ENCODE data around the gene PEPD. TPM values are rescaled to one million over a fixed set of nuclear protein-coding genes. Genes with fewer than 3 reads are reported as not detected.

Gene PEPD
- total and polyA plus RNA-seq, 2 donors (not counting 3 experiments of a cell fraction or from before 2014, with no cell fraction given), result 73.7 to 126 TPM

DNA sequence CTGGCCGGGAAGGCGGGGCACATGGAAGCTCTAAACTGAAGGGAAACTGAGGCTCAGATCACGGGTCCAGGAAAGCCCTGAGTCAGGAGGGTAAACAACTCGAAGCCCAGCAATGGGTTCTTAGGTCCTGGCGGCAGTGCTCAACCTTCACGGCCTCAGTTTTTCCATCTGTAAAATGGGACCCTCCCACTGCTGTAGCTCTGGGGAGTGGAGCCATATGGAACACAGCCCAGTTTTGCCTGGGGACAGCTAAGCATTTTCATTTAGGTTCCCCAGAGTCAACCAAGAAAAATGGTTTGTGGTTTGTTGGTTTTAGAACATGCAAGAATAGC, 117.7 kb downstream of the PEPD start:
- DNase-seq (ENCODE audit: low read depth, low spot score), result no peak
- Histone ChIP-seq H3K79me2 (ENCODE audit: control insufficient read depth, insufficient read depth, low read length) (no peaks in the 10 kb centered on the region), H3K9me1 (replicated peaks; ENCODE audit: control insufficient read depth, extremely low read depth, insufficient read depth, low read length) (no peaks in the 10 kb centered on the region), H3K27me3 (ENCODE audit: control insufficient read depth in 2 of 2, insufficient read depth in 2 of 2, low read length in 2 of 2) (no peaks in the 10 kb centered on the region), H2AFZ (ENCODE audit: low read depth, low read length) (no peak overlapping the region), H3K4me2 (ENCODE audit: insufficient read depth, low read length) (no peak overlapping the region), H3K27ac (ENCODE audit: insufficient read depth, low read depth, low read length) (no peak overlapping the region), H3K9ac (replicated peaks; ENCODE audit: extremely low read depth, insufficient read depth, low read length) (no peak overlapping the region), H3K9me3 (replicated peaks; ENCODE audit: control insufficient read depth, insufficient read depth, low read length) (no peaks in the 10 kb centered on the region), H3K4me1 (ENCODE audit: control insufficient read depth, extremely low read depth, insufficient read depth, low read length) (no peaks in the 10 kb centered on the region), H4K20me1 (replicated peaks; ENCODE audit: control insufficient read depth, extremely low read depth, insufficient read depth, low read length) (no peaks in the 10 kb centered on the region), H3K36me3 (ENCODE audit: control insufficient read depth in 2 of 2, extremely low read depth in 1 of 2, insufficient read depth in 2 of 2, low read length in 2 of 2) (no peaks in the 10 kb centered on the region), H3K4me3 (replicated peaks in 1 of 3; ENCODE audit: insufficient read depth in 1 of 3, low read depth in 1 of 3, low read length in 3 of 3) (no peak overlapping the region)
- intact Hi-C loops (cut with micrococcal nuclease) (no loop called here), dilution Hi-C loops (cut with MboI; ENCODE audit: extremely low pct_ligation_motif_present, low sequenced_read_pairs) (no loop called here)
- ChIA-PET POLR2A (no interaction called here), CTCF (interaction anchor here (4.1 to 5.9 kb wide), 2 partner anchors 12 to 166 kb away, joined by 24 to 181 read pairs; no protein-coding TSS in a partner anchor)
- TF ChIP-seq EZH2 (IDR thresholded peaks at IDR 0.05; ENCODE audit: borderline replicate concordance, low read depth, low read length, severe bottlenecking), result no peak
- TF ChIP-seq JUN (IDR thresholded peaks at IDR 0.05; ENCODE audit: borderline replicate concordance, insufficient read depth, insufficient read length, low read depth), result no peak
- FAIRE-seq, result no peak
- no TSS peak for BruUV-seq (replicated peaks)

DNA sequence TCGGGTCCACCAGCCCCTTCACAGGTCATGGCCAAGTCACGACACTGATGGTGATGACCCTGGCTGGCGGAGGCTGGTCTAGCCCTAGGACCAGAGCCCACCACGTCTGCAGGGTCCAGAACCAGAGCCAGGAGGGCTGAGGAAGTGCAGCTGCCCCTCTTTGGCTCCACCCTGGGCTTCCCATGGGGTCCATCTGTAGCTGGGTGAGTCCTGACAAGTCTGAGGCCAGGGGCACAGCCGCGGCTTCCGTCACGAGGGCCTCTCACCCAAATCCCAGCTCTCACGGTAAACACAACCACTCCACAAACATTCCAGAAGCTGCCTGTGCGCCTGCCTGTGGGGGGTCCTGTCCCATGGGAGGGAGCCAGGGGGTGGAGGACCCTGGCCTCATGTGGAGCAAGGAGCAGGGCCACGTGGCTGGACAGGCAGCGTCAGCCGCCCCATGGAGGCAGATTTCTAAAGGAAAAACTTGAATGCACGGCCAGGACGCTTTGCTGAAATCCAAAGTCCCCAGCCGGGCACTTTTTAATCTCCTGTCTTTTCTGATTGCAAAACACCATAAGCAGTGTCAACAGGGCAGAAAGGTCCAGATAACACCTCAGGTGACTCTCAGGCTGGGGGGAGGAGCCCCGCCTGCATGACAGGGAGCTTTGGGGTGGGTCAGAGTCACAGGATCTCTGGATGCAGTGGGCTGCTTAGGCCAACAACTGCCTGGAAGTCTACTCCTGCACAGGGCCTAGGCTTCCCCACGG, 118.2 kb downstream of the PEPD start:
- DNase-seq (ENCODE audit: low read depth, low spot score), result no peak
- no peaks in the 10 kb centered on the region for H3K79me2 ChIP-seq (ENCODE audit: control insufficient read depth, insufficient read depth, low read length)
- CTCF ChIA-PET, result interaction anchor here (4.1 to 5.9 kb wide), 2 partner anchors 12 to 165 kb away, joined by 24 to 181 read pairs; no protein-coding TSS in a partner anchor

More for the DNA sequence above, 118.2 kb downstream of the PEPD start:
- H3K4me3 ChIP-seq (replicated peaks in 1 of 3; ENCODE audit: insufficient read depth in 1 of 3, low read depth in 1 of 3, low read length in 3 of 3), result no peak overlapping the region
- H3K4me2 ChIP-seq (ENCODE audit: insufficient read depth, low read length), result no peak overlapping the region
- TF ChIP-seq FOS (IDR thresholded peaks at IDR 0.05; ENCODE audit: borderline replicate concordance, insufficient read depth, low read length), result no peak
- TF ChIP-seq, protein P1, sequence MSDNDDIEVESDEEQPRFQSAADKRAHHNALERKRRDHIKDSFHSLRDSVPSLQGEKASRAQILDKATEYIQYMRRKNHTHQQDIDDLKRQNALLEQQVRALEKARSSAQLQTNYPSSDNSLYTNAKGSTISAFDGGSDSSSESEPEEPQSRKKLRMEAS (IDR thresholded peaks at IDR 0.05; ENCODE audit: insufficient read depth, insufficient read length), result no peak
- TF ChIP-seq POLR2A (IDR thresholded peaks at IDR 0.05; ENCODE audit: low read depth, low read length), result no peak
- TF ChIP-seq, protein P2, sequence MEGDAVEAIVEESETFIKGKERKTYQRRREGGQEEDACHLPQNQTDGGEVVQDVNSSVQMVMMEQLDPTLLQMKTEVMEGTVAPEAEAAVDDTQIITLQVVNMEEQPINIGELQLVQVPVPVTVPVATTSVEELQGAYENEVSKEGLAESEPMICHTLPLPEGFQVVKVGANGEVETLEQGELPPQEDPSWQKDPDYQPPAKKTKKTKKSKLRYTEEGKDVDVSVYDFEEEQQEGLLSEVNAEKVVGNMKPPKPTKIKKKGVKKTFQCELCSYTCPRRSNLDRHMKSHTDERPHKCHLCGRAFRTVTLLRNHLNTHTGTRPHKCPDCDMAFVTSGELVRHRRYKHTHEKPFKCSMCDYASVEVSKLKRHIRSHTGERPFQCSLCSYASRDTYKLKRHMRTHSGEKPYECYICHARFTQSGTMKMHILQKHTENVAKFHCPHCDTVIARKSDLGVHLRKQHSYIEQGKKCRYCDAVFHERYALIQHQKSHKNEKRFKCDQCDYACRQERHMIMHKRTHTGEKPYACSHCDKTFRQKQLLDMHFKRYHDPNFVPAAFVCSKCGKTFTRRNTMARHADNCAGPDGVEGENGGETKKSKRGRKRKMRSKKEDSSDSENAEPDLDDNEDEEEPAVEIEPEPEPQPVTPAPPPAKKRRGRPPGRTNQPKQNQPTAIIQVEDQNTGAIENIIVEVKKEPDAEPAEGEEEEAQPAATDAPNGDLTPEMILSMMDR (IDR thresholded peaks at IDR 0.05; ENCODE audit: extremely low read depth in 1 of 2, insufficient read depth in 1 of 2, low read depth in 1 of 2, low read length in 2 of 2), result no peak
- H3K27me3 ChIP-seq (ENCODE audit: control insufficient read depth in 2 of 2, insufficient read depth in 2 of 2, low read length in 2 of 2), result no peaks in the 10 kb centered on the region
- no peaks in the 10 kb centered on the region for H3K9me3 ChIP-seq (replicated peaks; ENCODE audit: control insufficient read depth, insufficient read depth, low read length)
- no peak overlapping the region for H3K27ac ChIP-seq (ENCODE audit: insufficient read depth, low read depth, low read length)
- no peaks in the 10 kb centered on the region for H3K4me1 ChIP-seq (ENCODE audit: control insufficient read depth, extremely low read depth, insufficient read depth, low read length)
- H3K9me1 ChIP-seq (replicated peaks; ENCODE audit: control insufficient read depth, extremely low read depth, insufficient read depth, low read length), result no peaks in the 10 kb centered on the region
- H3K36me3 ChIP-seq (ENCODE audit: control insufficient read depth in 2 of 2, extremely low read depth in 1 of 2, insufficient read depth in 2 of 2, low read length in 2 of 2), result no peaks in the 10 kb centered on the region
- H2AFZ ChIP-seq (ENCODE audit: low read depth, low read length), result no peak overlapping the region
- POLR2A ChIA-PET, result no interaction called here
- H4K20me1 ChIP-seq (replicated peaks; ENCODE audit: control insufficient read depth, extremely low read depth, insufficient read depth, low read length), result no peaks in the 10 kb centered on the region
- intact Hi-C loops (cut with micrococcal nuclease) (no loop called here), dilution Hi-C loops (cut with MboI; ENCODE audit: extremely low pct_ligation_motif_present, low sequenced_read_pairs) (no loop called here)
- BruUV-seq (replicated peaks), result no TSS peak
- no peak overlapping the region for H3K9ac ChIP-seq (replicated peaks; ENCODE audit: extremely low read depth, insufficient read depth, low read length)
- no peak for FAIRE-seq
